SK-N-SH (cell line): ENCODE data around the gene PIAS3. TPM values are rescaled to one million over a fixed set of nuclear protein-coding genes. Genes with fewer than 3 reads are reported as not detected.

Experiments
- CTCF ChIA-PET: fragments of 300-600, 350-600 bp; formaldehyde crosslinking; extraction: SDS; loops from one replicate; lab custom pipeline; 2021; lab: Yijun Ruan, JAX
- POLR2A ChIA-PET: fragments of 350-600 bp; sonication (Branson Sonifier 250); formaldehyde crosslinking; extraction: SDS; loops from one replicate; lab custom pipeline; 2020; ENCODE audit warnings: antibody characterized with exemption, inconsistent platforms; lab: Yijun Ruan, JAX
- DNase-seq: peaks from one replicate; pipeline ENCODE4 v3.0.0; 2012
- H2AFZ ChIP-seq: fragments of 200-600 bp; sonication (generic); 2 replicates; pipeline ENCODE4 v1.8.1; 2016; ENCODE audit warnings: antibody characterized with exemption, mild to moderate bottlenecking, low read depth
- H3F3A ChIP-seq: fragments of 200-600 bp; sonication (generic); replicated peaks from 2 replicates; pipeline ENCODE3; 2016; ENCODE audit warnings: antibody characterized with exemption, mild to moderate bottlenecking; ENCODE audit not compliant: insufficient read depth
- H3K27ac ChIP-seq, 2 experiments: fragments of 200-500 bp in 1 of 2; fragments of 200-600 bp in 1 of 2; sonication (Bioruptor generic) in 1 of 2; sonication (generic), shearing (Covaris generic) in 1 of 2; 2 replicates each; pipeline versions ENCODE4 v1.5.1 to v1.6.1; 2014 to 2016; ENCODE audit warnings: low read depth in 2 of 2, inconsistent platforms in 1 of 2, low read length in 1 of 2, mild to moderate bottlenecking in 1 of 2, mixed read lengths in 1 of 2
- H3K27me3 ChIP-seq: fragments of 200-600 bp; sonication (generic), shearing (Covaris generic); 2 replicates; pipeline ENCODE4 v1.6.1; 2016; ENCODE audit warnings: mixed run types; ENCODE audit not compliant: insufficient read depth
- H3K36me3 ChIP-seq, 2 experiments: fragments of 200-500 bp in 1 of 2; fragments of 200-600 bp in 1 of 2; sonication (Bioruptor generic) in 1 of 2; sonication (generic) in 1 of 2; replicated peaks in 1 of 2; 2 replicates each; pipeline versions ENCODE3 to v1.5.1; 2014 to 2016; ENCODE audit warnings: low read length in 1 of 2, mild to moderate bottlenecking in 1 of 2; ENCODE audit not compliant: insufficient read depth in 2 of 2, control insufficient read depth in 1 of 2
- H3K4me1 ChIP-seq, 2 experiments: fragments of 200-500 bp in 1 of 2; fragments of 200-600 bp in 1 of 2; sonication (Bioruptor generic) in 1 of 2; sonication (generic), shearing (Covaris generic) in 1 of 2; 2 replicates each; pipeline versions ENCODE4 v1.5.1 to v1.6.1; 2014 to 2016; ENCODE audit warnings: low read depth in 1 of 2, low read length in 1 of 2, mixed run types in 1 of 2; ENCODE audit not compliant: insufficient read depth in 2 of 2, control insufficient read depth in 1 of 2
- H3K4me2 ChIP-seq: fragments of 200-600 bp; sonication (generic), shearing (Covaris generic); 2 replicates; pipeline ENCODE4 v1.6.1; 2017; ENCODE audit warnings: mixed run types
- H3K4me3 ChIP-seq, 2 experiments: fragments of 200-500 bp in 1 of 2; fragments of 200-600 bp in 1 of 2; sonication (Bioruptor generic) in 1 of 2; sonication (generic), shearing (Covaris generic) in 1 of 2; 2 replicates each; pipeline versions ENCODE4 v1.5.1 to v1.8.1; 2014 to 2016; ENCODE audit warnings: low read depth in 2 of 2, inconsistent platforms in 1 of 2, low read length in 1 of 2, mild to moderate bottlenecking in 1 of 2, mixed read lengths in 1 of 2, moderate library complexity in 1 of 2
- H3K79me2 ChIP-seq: fragments of 200-600 bp; sonication (generic); 2 replicates; pipeline ENCODE4 v1.8.1; 2017; ENCODE audit warnings: mild to moderate bottlenecking; ENCODE audit not compliant: insufficient read depth
- H3K9ac ChIP-seq: fragments of 200-600 bp; sonication (generic); 2 replicates; pipeline ENCODE4 v1.6.1; 2017; ENCODE audit warnings: mixed run types
- H3K9me2 ChIP-seq: fragments of 200-600 bp; sonication (generic); 2 replicates; pipeline ENCODE4 v1.6.1; 2017; ENCODE audit warnings: mixed run types
- H3K9me3 ChIP-seq: fragments of 200-600 bp; sonication (generic); 2 replicates; pipeline ENCODE4 v1.6.1; 2017; ENCODE audit warnings: mixed run types, mild to moderate bottlenecking, moderate library complexity
- H4K20me1 ChIP-seq: fragments of 200-600 bp; sonication (generic); 2 replicates; pipeline ENCODE4 v1.6.1; 2017; ENCODE audit warnings: mild to moderate bottlenecking, mixed run types; ENCODE audit not compliant: insufficient read depth
- CHD2 ChIP-seq: fragments of 150-350 bp; IDR thresholded peaks from 2 replicates; pipeline ENCODE4 v1.6.1; 2018; ENCODE audit warnings: low read length; ENCODE audit not compliant: partially characterized antibody
- ELF1 ChIP-seq: IDR thresholded peaks from 2 replicates; pipeline ENCODE4 v1.4.0; 2012
- FOXJ3 ChIP-seq: sonication (generic); formaldehyde crosslinking; IDR thresholded peaks from 2 replicates; pipeline ENCODE4 v1.5.1; 2020; ENCODE audit warnings: mild to moderate bottlenecking, missing genetic modification reagents
- JUND ChIP-seq: IDR thresholded peaks from 2 replicates; pipeline ENCODE4 v1.4.0; 2012
- POLR2AphosphoS5 ChIP-seq: IDR thresholded peaks from 2 replicates; pipeline ENCODE4 v1.6.1; 2012; ENCODE audit warnings: low read depth, low read length
- RFX5 ChIP-seq: IDR thresholded peaks from 2 replicates; pipeline ENCODE4 v1.6.1; 2012; ENCODE audit warnings: mild to moderate bottlenecking, improper control_type of control experiment, low read length
- SIN3A ChIP-seq: IDR thresholded peaks from 2 replicates; pipeline ENCODE4 v1.6.1; 2012; ENCODE audit warnings: low read depth, mild to moderate bottlenecking, low read length, moderate library complexity, borderline replicate concordance
- SMC3 ChIP-seq: IDR thresholded peaks from 2 replicates; pipeline ENCODE4 v1.6.1; 2012; ENCODE audit warnings: low read depth, low read length, improper control_type of control experiment
- TAF1 ChIP-seq: IDR thresholded peaks from 2 replicates; pipeline ENCODE4 v1.6.1; 2012; ENCODE audit warnings: low read depth, mild to moderate bottlenecking, low read length, moderate library complexity, borderline replicate concordance
- TCF12 ChIP-seq: IDR thresholded peaks from 2 replicates; pipeline ENCODE4 v1.4.0; 2012
- WGBS: methylation state at CpG from one replicate; pipeline ENCODE4 v1.1.6; 2017; ENCODE audit warnings: low lambda C conversion rate; 5-methylcytosine and 5-hydroxymethylcytosine counted together
- polyA plus RNA-seq, 3 experiments: library from polyadenylated mRNA; depleted of rRNA; stranded (reverse); fragments of >200 nt; gene quantifications; 2 replicates each; pipeline ENCODE4 v1.2.3, GENCODE V29; 2012
- TF ChIP-seq, protein P1 (sequence below): IDR thresholded peaks from 2 replicates; pipeline ENCODE4 v1.6.1; 2012; ENCODE audit warnings: mild to moderate bottlenecking, low read depth, low read length, moderate library complexity
- TF ChIP-seq, protein P2 (sequence below): IDR thresholded peaks from 2 replicates; pipeline ENCODE4 v1.4.0; 2012; ENCODE audit warnings: low read depth, borderline replicate concordance
- TF ChIP-seq, protein P3 (sequence below): IDR thresholded peaks from 2 replicates; pipeline ENCODE4 v1.4.0; 2012; ENCODE audit warnings: low read depth
- TF ChIP-seq, protein P4 (sequence below): fragments of 150-350 bp; IDR thresholded peaks from 2 replicates; pipeline ENCODE4 v1.6.1; 2017; ENCODE audit warnings: antibody characterized with exemption, low read length, low read depth, borderline replicate concordance

PIAS3 gene
- polyA plus RNA-seq, 1 of the 3 experiments (the other 2 are of a cell fraction), result 35.5 TPM

DNA sequence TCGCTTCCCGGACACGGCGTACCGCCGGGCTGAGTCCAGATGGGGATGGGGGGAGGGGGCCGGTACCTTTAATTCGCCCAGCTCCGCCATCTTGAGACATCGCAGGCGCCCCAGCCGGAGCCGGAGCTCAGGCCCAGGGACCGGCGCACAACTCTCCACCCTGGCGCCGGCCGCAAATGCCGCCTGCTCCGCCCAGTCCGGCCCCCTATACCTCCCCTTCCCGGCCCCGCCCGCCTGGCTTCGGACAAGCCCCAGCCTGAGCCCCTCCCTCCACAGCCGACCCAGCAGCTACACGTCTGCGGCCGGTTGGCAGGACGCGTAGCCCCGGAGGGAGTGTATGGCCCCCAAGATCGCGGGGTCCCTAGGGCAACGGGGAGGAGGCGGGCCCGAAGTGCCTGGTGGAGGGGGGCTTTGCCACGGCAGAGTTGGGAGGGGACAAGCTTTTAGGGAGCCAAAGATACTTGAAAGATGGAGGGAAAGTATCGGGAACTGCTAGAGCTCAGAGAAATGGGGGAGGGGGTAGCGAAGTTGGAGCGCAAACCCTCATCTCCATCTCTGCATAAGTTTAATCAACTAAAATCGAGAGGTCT is at the start of gene PIAS3 (continued):
- TF ChIP-seq, protein P1, sequence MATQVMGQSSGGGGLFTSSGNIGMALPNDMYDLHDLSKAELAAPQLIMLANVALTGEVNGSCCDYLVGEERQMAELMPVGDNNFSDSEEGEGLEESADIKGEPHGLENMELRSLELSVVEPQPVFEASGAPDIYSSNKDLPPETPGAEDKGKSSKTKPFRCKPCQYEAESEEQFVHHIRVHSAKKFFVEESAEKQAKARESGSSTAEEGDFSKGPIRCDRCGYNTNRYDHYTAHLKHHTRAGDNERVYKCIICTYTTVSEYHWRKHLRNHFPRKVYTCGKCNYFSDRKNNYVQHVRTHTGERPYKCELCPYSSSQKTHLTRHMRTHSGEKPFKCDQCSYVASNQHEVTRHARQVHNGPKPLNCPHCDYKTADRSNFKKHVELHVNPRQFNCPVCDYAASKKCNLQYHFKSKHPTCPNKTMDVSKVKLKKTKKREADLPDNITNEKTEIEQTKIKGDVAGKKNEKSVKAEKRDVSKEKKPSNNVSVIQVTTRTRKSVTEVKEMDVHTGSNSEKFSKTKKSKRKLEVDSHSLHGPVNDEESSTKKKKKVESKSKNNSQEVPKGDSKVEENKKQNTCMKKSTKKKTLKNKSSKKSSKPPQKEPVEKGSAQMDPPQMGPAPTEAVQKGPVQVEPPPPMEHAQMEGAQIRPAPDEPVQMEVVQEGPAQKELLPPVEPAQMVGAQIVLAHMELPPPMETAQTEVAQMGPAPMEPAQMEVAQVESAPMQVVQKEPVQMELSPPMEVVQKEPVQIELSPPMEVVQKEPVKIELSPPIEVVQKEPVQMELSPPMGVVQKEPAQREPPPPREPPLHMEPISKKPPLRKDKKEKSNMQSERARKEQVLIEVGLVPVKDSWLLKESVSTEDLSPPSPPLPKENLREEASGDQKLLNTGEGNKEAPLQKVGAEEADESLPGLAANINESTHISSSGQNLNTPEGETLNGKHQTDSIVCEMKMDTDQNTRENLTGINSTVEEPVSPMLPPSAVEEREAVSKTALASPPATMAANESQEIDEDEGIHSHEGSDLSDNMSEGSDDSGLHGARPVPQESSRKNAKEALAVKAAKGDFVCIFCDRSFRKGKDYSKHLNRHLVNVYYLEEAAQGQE, result 0 out of 2 replicates have a peak, but pooled peaks have one; percentile 1
- TF ChIP-seq POLR2AphosphoS5 (peak; percentile 50; the same call in 1 of the 2 replicates), RFX5 (no peak), ELF1 (no peak)
- TF ChIP-seq, protein P2, sequence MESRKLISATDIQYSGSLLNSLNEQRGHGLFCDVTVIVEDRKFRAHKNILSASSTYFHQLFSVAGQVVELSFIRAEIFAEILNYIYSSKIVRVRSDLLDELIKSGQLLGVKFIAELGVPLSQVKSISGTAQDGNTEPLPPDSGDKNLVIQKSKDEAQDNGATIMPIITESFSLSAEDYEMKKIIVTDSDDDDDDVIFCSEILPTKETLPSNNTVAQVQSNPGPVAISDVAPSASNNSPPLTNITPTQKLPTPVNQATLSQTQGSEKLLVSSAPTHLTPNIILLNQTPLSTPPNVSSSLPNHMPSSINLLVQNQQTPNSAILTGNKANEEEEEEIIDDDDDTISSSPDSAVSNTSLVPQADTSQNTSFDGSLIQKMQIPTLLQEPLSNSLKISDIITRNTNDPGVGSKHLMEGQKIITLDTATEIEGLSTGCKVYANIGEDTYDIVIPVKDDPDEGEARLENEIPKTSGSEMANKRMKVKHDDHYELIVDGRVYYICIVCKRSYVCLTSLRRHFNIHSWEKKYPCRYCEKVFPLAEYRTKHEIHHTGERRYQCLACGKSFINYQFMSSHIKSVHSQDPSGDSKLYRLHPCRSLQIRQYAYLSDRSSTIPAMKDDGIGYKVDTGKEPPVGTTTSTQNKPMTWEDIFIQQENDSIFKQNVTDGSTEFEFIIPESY, result no peak

DNA sequence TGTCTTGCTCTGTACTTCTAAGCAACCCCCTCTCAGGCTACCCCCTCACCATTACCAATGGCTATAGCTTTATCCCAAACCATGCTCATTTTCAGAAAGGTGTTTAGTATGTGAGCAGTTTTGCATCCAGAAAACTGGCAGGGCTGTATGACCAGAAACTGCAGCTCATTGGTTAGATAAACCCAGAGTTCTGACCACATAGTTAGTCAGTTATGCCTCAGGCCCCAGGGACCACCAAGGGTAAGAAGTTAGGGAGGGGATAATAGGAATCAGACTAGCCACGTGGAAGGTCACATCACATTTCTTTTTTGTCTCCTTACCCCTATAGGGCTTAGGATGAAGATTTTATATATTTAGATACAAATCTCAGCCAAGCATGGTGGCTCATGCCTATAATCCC is 49.8 kb upstream of the PIAS3 start:
- 88% methylated on average over 1 of the region's 1 CpG for WGBS
- H3K4me2 ChIP-seq, result peak overlapping the region; percentile 42

More for the DNA sequence above, 49.8 kb upstream of the PIAS3 start:
- Histone ChIP-seq H3K9me3 (no peaks in the 10 kb centered on the region), H4K20me1 (no peaks in the 10 kb centered on the region), H3K36me3 (peaks cover 11 to 16% of the 10 kb centered on the region in 2 experiments), H3K27ac (no peak overlapping the region; a peak in 1 of 4 replicates), H3K27me3 (no peaks in the 10 kb centered on the region), H3K9me2 (no peaks in the 10 kb centered on the region), H3K9ac (no peak overlapping the region), H3K4me1 (peaks cover 5 to 8% of the 10 kb centered on the region in 2 experiments; a peak in 2 of 4 replicates), H3K4me3 (no peak overlapping the region; a peak in 1 of 4 replicates), H3F3A (peaks cover 12% of the 10 kb centered on the region), H2AFZ (no peak overlapping the region), H3K79me2 (no peaks in the 10 kb centered on the region)
- ChIA-PET CTCF (interaction anchor here (0.6 to 16.4 kb wide), 11 partner anchors 10 to 125 kb away, joined by 3 to 281 read pairs (median 5); partner anchors contain the start of genes ANKRD35, NUDT17, PEX11B and RBM8A), POLR2A (interaction anchor here (0.9 kb wide), 1 partner anchor 17 kb away, joined by 5 read pairs; no protein-coding TSS in a partner anchor)
- TF ChIP-seq TAF1 (no peak), SIN3A (no peak), JUND (no peak), TCF12 (no peak), CHD2 (no peak), FOXJ3 (CRISPR knock-in tag) (no peak), SMC3 (no peak)
- TF ChIP-seq, protein P3, sequence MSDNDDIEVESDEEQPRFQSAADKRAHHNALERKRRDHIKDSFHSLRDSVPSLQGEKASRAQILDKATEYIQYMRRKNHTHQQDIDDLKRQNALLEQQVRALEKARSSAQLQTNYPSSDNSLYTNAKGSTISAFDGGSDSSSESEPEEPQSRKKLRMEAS, result no peak
- TF ChIP-seq, protein P4, sequence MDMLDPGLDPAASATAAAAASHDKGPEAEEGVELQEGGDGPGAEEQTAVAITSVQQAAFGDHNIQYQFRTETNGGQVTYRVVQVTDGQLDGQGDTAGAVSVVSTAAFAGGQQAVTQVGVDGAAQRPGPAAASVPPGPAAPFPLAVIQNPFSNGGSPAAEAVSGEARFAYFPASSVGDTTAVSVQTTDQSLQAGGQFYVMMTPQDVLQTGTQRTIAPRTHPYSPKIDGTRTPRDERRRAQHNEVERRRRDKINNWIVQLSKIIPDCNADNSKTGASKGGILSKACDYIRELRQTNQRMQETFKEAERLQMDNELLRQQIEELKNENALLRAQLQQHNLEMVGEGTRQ, result no peak
- DNase-seq, result no peak
